Right forelimb (tissue), 1 donor: Measurements from ENCODE around the gene RICTOR.

Experiments used
- DNase-seq: peaks from one replicate; pipeline ENCODE4 v3.0.0-alpha.2; 2018

Gene RICTOR

GRCh38 chr5:39099831-39100230 is 25.6 kb upstream of the RICTOR start:
- DNase-seq, result no peak

GRCh38 chr5:39093352-39093751 is 19.2 kb upstream of the RICTOR start:
- no peak for DNase-seq

GRCh38 chr5:39092581-39093351 is 18.6 kb upstream of the RICTOR start:
- no peak for DNase-seq

- DNase-seq, result no peak
Observed at GRCh38 chr5:39091940-39092580, 17.9 kb upstream of the RICTOR start.

- no peak for DNase-seq
Observed at GRCh38 chr5:39083968-39084367, 9.8 kb upstream of the RICTOR start.

- DNase-seq, result no peak
Observed at GRCh38 chr5:39082995-39083394, 8.8 kb upstream of the RICTOR start.

GRCh38 chr5:39080597-39081204 is 6.5 kb upstream of the RICTOR start:
- DNase-seq, result no peak

- no peak for DNase-seq
Observed at GRCh38 chr5:39080168-39080567, 6.0 kb upstream of the RICTOR start.

GRCh38 chr5:39079147-39079546 is 4.9 kb upstream of the RICTOR start:
- no peak for DNase-seq

GRCh38 chr5:39076757-39077728 is 2.8 kb upstream of the RICTOR start:
- no peak for DNase-seq

- DNase-seq, result no peak
Observed at GRCh38 chr5:39076101-39076756, 2.0 kb upstream of the RICTOR start.

GRCh38 chr5:39073767-39074016 is 507 bp downstream of the RICTOR start:
- no peak for DNase-seq

GRCh38 chr5:39072925-39073766 is 1.1 kb downstream of the RICTOR start:
- peak; percentile 77 for DNase-seq

GRCh38 chr5:39068099-39068498 is 6.1 kb downstream of the RICTOR start:
- no peak for DNase-seq

GRCh38 chr5:39064450-39064849 is 9.7 kb downstream of the RICTOR start:
- DNase-seq, result no peak

- no peak for DNase-seq
Observed at GRCh38 chr5:39063037-39063436, 11.2 kb downstream of the RICTOR start.

- no peak for DNase-seq
Observed at GRCh38 chr5:39062530-39062929, 11.7 kb downstream of the RICTOR start.

GRCh38 chr5:39062104-39062503 is 12.1 kb downstream of the RICTOR start:
- DNase-seq, result no peak

GRCh38 chr5:39059064-39059463 is 15.1 kb downstream of the RICTOR start:
- no peak for DNase-seq

- DNase-seq, result no peak
Observed at GRCh38 chr5:39058178-39058921, 15.8 kb downstream of the RICTOR start.

- DNase-seq, result no peak
Observed at GRCh38 chr5:39057734-39058133, 16.5 kb downstream of the RICTOR start.
